Measurements from ENCODE around the gene C6orf132. TPM values are rescaled to one million over a fixed set of nuclear protein-coding genes. Genes with fewer than 3 reads are reported as not detected.

The C6orf132 gene
- total and polyA plus RNA-seq, 2 experiments from 2014 or later: 22.2 to 40.9 TPM

DNA sequence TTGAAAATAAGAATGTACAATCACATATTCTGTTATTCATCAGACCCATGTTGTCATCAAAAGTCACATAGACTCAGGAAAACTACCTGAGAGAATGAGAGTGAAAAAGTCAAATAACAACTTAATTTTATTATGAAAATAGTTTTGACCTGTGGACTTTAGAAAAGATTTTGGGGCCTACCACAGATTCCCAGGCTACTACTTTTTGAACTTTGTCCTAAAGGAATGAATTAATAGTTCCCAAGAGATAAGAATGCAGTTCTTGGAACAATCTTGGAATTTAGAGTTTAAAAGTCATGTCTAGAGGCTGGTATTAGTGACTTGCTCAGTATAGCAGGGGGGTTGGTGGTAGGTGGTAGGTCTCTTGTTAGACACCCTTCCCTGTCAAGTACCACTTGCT is 88.8 kb downstream of the C6orf132 start (continued):
- TF ChIP-seq, protein P1, sequence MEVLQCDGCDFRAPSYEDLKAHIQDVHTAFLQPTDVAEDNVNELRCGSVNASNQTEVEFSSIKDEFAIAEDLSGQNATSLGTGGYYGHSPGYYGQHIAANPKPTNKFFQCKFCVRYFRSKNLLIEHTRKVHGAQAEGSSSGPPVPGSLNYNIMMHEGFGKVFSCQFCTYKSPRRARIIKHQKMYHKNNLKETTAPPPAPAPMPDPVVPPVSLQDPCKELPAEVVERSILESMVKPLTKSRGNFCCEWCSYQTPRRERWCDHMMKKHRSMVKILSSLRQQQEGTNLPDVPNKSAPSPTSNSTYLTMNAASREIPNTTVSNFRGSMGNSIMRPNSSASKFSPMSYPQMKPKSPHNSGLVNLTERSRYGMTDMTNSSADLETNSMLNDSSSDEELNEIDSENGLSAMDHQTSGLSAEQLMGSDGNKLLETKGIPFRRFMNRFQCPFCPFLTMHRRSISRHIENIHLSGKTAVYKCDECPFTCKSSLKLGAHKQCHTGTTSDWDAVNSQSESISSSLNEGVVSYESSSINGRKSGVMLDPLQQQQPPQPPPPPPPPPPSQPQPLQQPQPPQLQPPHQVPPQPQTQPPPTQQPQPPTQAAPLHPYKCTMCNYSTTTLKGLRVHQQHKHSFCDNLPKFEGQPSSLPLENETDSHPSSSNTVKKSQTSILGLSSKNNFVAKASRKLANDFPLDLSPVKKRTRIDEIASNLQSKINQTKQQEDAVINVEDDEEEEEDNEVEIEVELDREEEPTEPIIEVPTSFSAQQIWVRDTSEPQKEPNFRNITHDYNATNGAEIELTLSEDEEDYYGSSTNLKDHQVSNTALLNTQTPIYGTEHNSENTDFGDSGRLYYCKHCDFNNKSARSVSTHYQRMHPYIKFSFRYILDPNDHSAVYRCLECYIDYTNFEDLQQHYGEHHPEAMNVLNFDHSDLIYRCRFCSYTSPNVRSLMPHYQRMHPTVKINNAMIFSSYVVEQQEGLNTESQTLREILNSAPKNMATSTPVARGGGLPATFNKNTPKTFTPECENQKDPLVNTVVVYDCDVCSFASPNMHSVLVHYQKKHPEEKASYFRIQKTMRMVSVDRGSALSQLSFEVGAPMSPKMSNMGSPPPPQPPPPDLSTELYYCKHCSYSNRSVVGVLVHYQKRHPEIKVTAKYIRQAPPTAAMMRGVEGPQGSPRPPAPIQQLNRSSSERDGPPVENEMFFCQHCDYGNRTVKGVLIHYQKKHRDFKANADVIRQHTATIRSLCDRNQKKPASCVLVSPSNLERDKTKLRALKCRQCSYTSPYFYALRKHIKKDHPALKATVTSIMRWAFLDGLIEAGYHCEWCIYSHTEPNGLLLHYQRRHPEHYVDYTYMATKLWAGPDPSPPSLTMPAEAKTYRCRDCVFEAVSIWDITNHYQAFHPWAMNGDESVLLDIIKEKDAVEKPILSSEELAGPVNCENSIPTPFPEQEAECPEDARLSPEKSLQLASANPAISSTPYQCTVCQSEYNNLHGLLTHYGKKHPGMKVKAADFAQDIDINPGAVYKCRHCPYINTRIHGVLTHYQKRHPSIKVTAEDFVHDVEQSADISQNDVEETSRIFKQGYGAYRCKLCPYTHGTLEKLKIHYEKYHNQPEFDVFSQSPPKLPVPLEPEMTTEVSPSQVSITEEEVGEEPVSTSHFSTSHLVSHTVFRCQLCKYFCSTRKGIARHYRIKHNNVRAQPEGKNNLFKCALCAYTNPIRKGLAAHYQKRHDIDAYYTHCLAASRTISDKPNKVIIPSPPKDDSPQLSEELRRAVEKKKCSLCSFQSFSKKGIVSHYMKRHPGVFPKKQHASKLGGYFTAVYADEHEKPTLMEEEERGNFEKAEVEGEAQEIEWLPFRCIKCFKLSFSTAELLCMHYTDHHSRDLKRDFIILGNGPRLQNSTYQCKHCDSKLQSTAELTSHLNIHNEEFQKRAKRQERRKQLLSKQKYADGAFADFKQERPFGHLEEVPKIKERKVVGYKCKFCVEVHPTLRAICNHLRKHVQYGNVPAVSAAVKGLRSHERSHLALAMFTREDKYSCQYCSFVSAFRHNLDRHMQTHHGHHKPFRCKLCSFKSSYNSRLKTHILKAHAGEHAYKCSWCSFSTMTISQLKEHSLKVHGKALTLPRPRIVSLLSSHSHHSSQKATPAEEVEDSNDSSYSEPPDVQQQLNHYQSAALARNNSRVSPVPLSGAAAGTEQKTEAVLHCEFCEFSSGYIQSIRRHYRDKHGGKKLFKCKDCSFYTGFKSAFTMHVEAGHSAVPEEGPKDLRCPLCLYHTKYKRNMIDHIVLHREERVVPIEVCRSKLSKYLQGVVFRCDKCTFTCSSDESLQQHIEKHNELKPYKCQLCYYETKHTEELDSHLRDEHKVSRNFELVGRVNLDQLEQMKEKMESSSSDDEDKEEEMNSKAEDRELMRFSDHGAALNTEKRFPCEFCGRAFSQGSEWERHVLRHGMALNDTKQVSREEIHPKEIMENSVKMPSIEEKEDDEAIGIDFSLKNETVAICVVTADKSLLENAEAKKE (CRISPR knock-in tag; IDR thresholded peaks at IDR 0.05): no peak

DNA sequence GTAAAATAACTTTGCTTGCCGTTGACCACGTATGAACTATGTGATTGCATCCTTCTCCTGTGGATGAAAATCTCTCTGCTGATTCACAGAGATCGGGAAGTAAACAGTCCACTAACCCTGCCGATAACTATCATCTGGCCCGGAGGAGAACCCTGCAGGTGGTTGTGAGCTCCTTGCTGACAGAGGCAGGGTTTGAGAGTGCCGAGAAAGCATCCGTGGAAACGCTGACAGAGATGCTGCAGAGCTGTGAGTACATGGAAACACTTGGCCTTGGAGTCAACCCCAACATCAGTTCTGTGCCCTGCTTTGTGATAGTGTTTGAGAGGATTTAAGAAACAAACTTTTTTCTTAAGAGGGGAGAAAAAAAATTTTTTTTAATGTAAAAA is 91.2 kb downstream of the C6orf132 start:
- peaks cover 10% of the 10 kb centered on the region for H3K4me1 ChIP-seq (ENCODE audit: insufficient read depth)
- Mint-ChIP-seq H3K27me3 (ENCODE audit: insufficient read depth, low read depth, poor library complexity) (peaks cover 42% of the 10 kb centered on the region), H3K36me3 (ENCODE audit: low read depth) (peaks cover 39% of the 10 kb centered on the region), H3K4me1 (peaks cover 14% of the 10 kb centered on the region), H3K4me3 (peak overlapping the region; percentile 96), H3K27ac (no peak overlapping the region), H3K9me3 (no peaks in the 10 kb centered on the region)
- peaks cover 25% of the 10 kb centered on the region for H3K79me2 ChIP-seq (replicated peaks; ENCODE audit: insufficient read depth)
- H3F3A ChIP-seq (replicated peaks; ENCODE audit: low read depth): peaks cover 18% of the 10 kb centered on the region; the same call in 1 of the 2 replicates
- no peaks in the 10 kb centered on the region for H3K9me2 ChIP-seq (ENCODE audit: insufficient read depth)
- peaks cover 30% of the 10 kb centered on the region for H3K36me3 ChIP-seq (ENCODE audit: insufficient read depth)
- peaks cover 38% of the 10 kb centered on the region for H3K27me3 ChIP-seq (ENCODE audit: insufficient read depth)
- H3K4me2 ChIP-seq: peak overlapping the region; percentile 77
- no peak overlapping the region for H2AFZ ChIP-seq
- DNase-seq (ENCODE audit: low spot score) (no peak), ATAC-seq (no peak)
- H4K20me1 ChIP-seq (replicated peaks; ENCODE audit: insufficient read depth): peaks cover 20% of the 10 kb centered on the region; the same call in 1 of the 2 replicates
- peak overlapping the region; percentile 75 for H3K27ac ChIP-seq (ENCODE audit: low read depth)
- H3K4me3 ChIP-seq: peak overlapping the region; percentile 60
- TF ChIP-seq STAT1 (IDR thresholded peaks at IDR 0.05; ENCODE audit: unreplicated experiment) (no peak), JUNB (IDR thresholded peaks at IDR 0.05; ENCODE audit: unreplicated experiment) (no peak), ZNF331 (CRISPR knock-in tag; IDR thresholded peaks at IDR 0.05; ENCODE audit: low read depth) (no peak), EZH2 (IDR thresholded peaks at IDR 0.05; ENCODE audit: low read depth, unreplicated experiment) (no peak), EZH2phosphoT487 (IDR thresholded peaks at IDR 0.05; ENCODE audit: unreplicated experiment) (no peak)
- TF ChIP-seq, protein P2, sequence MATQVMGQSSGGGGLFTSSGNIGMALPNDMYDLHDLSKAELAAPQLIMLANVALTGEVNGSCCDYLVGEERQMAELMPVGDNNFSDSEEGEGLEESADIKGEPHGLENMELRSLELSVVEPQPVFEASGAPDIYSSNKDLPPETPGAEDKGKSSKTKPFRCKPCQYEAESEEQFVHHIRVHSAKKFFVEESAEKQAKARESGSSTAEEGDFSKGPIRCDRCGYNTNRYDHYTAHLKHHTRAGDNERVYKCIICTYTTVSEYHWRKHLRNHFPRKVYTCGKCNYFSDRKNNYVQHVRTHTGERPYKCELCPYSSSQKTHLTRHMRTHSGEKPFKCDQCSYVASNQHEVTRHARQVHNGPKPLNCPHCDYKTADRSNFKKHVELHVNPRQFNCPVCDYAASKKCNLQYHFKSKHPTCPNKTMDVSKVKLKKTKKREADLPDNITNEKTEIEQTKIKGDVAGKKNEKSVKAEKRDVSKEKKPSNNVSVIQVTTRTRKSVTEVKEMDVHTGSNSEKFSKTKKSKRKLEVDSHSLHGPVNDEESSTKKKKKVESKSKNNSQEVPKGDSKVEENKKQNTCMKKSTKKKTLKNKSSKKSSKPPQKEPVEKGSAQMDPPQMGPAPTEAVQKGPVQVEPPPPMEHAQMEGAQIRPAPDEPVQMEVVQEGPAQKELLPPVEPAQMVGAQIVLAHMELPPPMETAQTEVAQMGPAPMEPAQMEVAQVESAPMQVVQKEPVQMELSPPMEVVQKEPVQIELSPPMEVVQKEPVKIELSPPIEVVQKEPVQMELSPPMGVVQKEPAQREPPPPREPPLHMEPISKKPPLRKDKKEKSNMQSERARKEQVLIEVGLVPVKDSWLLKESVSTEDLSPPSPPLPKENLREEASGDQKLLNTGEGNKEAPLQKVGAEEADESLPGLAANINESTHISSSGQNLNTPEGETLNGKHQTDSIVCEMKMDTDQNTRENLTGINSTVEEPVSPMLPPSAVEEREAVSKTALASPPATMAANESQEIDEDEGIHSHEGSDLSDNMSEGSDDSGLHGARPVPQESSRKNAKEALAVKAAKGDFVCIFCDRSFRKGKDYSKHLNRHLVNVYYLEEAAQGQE (IDR thresholded peaks at IDR 0.05; ENCODE audit: unreplicated experiment): no peak
- TF ChIP-seq, protein P3, sequence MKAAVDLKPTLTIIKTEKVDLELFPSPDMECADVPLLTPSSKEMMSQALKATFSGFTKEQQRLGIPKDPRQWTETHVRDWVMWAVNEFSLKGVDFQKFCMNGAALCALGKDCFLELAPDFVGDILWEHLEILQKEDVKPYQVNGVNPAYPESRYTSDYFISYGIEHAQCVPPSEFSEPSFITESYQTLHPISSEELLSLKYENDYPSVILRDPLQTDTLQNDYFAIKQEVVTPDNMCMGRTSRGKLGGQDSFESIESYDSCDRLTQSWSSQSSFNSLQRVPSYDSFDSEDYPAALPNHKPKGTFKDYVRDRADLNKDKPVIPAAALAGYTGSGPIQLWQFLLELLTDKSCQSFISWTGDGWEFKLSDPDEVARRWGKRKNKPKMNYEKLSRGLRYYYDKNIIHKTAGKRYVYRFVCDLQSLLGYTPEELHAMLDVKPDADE (IDR thresholded peaks at IDR 0.05): no peak
